Inferior parietal cortex (tissue), 1 donor: Measurements from ENCODE around the gene DUOXA2.
"Not testable (repeated sequence)": the region's sequence is repeated elsewhere in the genome, so short reads cannot be mapped to it uniquely, and the experiment has no call there.

Source experiments
- DNase-seq: peaks from one replicate; pipeline ENCODE4 v3.0.0-alpha.2; 2016; ENCODE audit errors: extremely low spot score

Gene DUOXA2

DNA sequence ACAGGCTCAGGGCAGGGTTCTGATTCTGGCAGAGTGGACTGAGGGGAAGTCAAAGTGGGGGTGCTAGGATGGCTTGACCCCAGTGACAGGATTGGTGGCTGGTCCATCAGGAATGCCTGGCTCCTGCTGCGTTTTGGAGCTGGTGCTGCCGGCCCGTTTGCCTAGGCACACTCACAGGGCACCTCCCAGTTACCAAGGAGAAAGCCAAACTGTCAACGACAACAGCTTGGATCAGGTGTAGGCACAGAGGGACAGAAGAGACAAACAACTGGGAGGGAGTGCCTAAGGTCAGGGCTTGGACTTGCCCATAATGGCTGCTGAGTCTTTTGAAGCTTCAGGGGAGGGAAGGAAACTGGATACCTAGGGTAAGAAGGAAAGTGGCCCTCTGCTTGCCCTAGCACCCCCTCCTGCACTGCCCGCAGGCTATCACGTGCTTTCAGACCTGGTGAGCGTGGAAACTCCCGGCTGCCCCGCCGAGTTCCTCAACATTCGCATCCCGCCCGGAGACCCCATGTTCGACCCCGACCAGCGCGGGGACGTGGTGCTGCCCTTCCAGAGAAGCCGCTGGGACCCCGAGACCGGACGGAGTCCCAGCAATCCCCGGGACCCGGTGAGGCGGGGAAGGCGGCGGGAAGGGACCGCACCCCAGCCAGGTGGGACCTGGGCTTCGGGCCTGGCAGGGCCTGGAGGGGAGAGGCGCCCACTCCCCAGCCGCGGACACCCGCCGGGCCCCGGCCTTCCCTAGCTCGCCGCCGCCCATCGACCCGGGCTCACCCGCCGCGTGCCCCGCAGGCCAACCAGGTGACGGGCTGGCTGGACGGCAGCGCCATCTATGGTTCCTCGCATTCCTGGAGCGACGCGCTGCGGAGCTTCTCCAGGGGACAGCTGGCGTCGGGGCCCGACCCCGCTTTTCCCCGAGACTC is 20.8 kb downstream of the DUOXA2 start:
- no peak for DNase-seq

DNA sequence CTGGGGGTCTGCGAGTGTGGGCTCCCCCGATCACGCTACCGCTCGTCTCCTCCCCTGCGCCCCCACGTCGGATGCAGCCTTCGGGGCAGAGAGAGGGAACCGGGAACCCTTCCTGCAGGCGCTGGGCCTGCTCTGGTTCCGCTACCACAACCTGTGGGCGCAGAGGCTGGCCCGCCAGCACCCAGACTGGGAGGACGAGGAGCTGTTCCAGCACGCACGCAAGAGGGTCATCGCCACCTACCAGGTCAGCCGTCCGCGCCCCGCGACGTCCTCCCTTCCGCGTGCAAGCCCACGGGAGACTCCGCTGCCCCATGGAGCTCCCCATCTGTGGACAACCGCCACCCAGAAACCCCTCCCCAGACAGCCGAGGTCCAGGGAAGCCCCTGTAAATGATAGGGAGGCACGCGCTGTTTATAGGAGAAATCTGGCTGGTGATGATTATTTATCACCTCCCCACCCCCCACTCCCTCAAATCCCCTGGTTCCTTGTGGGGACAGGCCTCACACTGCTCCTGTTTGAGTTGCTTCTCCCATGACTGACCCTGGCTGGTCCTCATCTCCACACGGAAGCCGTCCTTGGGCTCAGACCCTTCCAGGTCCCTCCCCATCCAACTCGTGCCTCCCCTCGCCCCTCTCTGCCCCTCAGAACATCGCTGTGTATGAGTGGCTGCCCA is 21.7 kb downstream of the DUOXA2 start:
- not testable (repeated sequence) for DNase-seq

DNA sequence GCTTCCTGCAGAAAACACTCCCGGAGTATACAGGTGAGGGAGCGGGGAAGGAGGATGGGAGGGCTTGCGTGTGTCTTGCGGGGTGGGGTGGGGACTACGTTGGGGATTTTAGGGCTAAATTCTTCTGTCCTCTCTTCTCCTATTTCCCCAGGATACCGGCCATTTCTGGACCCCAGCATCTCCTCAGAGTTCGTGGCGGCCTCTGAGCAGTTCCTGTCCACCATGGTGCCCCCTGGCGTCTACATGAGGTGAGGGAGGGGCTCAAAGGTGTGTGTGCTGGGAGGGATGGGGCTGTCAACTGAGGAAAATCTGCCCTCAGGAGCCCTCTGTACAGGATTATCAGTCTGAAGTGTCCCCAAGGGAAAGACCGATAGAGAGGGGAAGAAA is 22.2 kb downstream of the DUOXA2 start:
- DNase-seq = no peak

DNA sequence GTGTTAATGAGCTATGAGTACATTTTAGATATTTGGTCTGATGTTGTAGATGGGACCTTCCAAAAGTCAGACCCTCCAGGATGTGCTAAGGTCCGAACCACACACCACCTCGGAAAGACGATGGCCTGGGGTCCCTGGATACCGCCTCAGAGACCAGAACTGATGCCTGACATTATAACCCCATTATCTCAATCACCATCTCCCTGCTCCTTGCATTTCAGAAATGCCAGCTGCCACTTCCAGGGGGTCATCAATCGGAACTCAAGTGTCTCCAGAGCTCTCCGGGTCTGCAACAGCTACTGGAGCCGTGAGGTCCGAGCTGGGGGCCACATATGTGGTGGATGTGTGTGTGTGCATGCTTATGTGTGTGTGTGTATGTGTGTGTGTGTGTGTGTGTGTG is 23.6 kb downstream of the DUOXA2 start:
- DNase-seq = no peak

DNA sequence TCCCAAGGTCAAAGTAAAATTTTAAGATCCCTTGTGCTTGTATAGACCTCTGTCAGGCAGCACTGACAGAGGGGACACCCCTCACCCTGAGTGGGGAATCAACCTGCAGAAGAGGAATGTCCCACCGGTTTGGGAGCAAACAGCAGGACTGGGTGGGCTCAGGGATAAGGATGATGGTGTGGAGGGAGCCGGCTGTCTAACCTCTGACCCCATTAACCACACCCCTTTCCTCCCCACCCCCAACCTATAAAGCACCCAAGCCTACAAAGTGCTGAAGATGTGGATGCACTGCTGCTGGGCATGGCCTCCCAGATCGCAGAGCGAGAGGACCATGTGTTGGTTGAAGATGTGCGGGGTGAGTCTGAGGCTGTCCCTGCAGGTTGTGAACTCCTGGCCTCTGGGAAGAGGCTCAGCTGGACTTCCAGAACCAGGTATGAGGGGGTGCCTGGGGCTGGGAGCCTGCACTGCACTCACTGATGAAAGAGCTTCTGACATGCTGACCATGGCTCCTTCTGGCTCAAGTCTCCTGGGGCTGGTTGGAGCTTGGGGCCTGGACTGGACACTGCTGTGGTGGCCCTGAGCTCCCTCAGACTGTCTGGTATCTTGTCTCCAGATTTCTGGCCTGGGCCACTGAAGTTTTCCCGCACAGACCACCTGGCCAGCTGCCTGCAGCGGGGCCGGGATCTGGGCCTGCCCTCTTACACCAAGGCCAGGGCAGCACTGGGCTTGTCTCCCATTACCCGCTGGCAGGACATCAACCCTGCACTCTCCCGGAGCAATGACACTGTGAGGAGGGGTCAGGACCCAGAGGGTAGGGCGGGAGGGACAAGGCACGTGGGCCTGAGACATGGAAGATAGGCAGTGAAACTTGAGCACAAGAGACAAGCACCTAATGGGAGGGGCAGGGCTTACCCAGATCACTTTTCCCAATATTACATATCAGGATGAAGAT is 25.0 kb downstream of the DUOXA2 start:
- no peak for DNase-seq

DNA sequence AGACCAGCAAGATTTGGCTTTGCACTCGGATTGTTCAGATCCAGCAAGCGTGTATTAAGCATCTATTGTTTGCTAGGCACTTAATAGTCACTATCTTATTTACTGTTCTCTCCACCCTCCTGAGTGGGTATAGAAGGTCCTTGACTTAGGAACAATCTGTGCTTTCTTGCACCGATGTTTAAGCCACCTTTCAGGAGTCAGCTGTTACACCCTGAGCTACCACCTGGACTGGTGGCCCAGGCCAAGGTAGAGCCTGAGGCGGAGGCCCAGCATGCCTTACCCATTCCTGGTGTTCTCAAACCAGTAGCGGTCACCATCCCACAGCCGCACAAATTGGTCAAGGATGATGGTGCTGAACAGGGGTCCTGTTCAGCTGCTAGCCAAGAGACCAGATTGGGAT is 25.6 kb downstream of the DUOXA2 start:
- DNase-seq = no peak

DNA sequence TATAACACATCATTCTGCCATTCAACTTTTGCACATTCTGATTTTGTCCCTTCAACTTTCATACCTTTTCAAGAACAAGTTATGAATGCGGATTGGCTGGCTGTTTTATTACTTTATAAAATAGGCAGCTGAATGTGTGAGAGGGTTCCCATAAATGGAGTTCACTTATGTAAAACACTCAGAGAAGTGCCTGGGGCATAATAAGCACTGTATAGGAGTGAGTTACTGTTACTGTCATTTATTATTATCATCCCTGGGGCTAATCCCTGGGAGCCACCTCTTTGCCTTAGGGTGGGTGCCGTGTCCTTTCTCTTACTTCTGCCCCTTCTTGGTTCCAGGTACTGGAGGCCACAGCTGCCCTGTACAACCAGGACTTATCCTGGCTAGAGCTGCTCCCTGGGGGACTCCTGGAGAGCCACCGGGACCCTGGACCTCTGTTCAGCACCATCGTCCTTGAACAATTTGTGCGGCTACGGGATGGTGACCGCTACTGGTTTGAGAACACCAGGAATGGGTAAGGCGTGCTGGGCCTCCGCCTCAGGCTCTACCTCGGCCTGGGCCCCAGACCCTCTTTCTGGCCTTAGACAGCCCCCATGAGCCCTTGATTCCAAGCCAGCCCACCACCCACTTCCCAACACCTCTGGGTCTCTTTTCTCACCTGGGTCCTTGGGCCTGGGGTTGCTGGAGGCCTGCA is 26.6 kb downstream of the DUOXA2 start:
- no peak for DNase-seq

DNA sequence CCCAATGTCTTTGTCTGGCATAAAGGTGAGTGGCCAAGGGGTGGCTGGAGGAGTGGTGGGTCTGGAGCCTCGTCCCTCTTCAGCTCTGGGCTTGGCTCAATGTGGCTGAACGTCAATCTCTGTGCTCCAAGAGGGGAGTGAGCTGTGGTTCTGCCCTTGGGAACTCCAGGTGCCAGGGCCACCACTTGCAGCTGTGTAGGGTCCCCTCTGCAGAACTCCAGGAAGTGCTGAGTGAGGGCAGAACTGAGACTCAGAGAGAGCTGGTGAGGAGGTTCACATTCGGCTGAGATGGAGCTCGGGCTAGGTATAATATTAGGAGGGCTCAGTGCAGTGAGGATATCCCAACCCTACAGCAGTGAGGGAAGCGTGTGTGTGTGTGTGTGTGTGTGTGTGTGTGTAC is 27.3 kb downstream of the DUOXA2 start:
- no peak for DNase-seq

DNA sequence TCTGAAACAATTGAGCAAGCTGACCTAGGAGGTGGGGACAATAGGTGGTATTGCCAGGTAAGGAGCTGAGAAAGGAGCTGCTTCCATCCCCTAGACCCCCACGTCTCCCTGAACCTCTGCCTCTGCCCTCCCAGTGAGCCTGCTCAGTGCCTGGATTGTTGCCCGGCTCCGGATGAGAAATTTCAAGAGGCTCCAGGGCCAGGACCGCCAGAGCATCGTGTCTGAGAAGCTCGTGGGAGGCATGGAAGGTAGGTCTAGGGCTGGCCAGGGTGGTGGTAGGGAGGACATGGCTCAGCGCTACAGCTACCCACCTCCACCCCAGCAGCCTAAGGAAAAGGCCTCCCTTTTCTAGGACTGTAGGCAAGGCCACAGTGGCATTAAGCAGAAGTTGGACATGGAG is 28.9 kb downstream of the DUOXA2 start:
- DNase-seq = no peak

DNA sequence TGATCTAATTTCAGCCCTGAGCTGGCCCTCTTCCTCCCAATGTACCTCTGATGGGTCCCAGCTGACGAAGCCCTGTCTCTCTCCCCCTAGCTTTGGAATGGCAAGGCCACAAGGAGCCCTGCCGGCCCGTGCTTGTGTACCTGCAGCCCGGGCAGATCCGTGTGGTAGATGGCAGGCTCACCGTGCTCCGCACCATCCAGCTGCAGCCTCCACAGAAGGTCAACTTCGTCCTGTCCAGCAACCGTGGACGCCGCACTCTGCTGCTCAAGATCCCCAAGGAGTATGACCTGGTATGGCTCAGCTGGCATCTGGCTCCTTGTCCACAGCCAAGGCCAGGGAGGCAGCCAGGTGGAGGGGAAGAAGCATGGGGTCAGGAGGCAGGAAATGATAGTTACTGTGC is 29.8 kb downstream of the DUOXA2 start:
- no peak for DNase-seq

DNA sequence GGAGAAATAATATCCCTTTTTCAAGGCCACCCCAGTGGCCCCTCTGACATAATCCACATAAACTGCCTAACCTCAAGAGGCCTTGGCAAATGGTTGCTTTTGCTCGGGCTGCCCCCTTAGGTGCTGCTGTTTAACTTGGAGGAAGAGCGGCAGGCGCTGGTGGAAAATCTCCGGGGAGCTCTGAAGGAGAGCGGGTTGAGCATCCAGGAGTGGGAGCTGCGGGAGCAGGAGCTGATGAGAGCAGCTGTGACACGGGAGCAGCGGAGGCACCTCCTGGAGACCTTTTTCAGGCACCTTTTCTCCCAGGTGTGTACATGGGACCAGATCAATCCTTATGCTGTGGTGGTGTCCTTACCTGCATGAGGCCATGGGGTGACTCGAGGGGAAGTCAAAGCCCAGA is 30.6 kb downstream of the DUOXA2 start:
- DNase-seq = no peak

DNA sequence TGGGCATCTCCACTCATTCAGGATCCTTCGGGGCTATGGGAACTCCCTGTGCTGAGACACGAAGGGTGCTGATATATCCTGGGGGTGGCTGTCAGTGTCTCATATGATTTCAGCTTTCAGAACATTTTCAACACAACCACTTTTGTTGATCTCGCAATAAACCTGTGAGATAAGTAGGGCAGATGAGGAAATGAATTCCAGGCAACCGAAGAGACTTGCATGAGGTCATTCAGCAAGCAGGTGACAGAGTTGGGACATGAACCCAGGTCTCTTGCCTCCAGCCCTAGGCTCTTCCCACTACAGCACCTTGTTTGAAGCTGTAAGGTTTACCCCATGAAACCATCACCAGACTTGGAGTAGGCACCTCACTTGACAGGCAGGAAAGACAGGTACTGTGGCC is 32.3 kb downstream of the DUOXA2 start:
- no peak for DNase-seq

DNA sequence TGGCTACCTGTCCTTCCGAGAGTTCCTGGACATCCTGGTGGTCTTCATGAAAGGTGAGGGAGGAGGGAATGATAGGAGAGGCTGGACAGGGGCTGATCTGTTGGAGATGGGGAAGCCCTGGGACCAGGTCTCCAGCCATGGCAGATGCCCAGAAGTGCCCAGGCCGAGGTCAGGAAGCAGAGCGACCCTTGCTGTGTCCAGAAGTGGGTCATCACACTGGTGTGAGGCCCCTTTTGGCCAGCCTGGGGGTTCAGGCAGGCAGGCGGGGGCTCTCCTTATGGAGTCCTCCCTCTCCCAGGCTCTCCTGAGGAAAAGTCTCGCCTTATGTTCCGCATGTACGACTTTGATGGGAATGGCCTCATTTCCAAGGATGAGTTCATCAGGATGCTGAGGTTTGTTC is 33.5 kb downstream of the DUOXA2 start:
- no peak for DNase-seq

DNA sequence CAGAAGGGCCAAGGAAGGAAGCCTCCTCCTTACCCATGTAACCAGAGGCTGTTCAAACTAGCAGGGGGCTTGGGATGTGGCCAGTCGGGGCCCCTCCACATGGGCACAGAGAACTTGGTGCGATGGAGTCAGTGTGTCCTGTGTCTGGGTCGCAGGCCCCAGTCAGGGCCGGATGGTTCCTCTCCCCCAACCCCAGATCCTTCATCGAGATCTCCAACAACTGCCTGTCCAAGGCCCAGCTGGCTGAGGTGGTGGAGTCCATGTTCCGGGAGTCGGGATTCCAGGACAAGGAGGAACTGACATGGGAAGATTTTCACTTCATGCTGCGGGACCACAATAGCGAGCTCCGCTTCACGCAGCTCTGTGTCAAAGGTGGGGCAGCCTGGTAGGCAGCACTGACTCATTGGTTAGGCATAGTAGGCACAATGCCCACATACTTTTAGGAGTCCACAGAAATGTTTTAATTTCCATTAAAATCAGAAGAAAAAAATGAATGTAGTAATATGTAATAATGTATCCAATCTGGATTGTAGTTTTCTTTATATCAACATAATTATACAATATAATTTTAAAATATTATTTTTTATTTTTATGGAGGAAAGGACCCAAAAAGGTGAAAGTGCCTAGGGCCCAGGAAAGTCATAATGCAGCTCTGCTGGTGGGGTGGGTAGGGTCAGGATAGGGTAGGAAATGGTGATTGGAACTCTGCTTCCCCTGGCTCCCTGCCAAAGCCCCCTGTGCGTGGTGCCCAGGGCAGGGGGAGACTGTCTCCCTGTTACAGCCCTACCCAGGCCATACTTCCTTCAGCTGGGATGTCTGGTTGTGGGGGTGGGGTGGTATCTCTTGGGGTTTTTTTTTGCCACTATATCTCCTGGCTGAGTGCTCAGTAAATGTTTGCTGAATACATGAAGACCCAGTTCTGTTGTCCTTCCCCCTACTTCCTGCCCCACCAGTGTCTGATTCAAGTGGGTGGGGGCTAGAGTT is 34.2 kb downstream of the DUOXA2 start:
- DNase-seq = no peak

DNA sequence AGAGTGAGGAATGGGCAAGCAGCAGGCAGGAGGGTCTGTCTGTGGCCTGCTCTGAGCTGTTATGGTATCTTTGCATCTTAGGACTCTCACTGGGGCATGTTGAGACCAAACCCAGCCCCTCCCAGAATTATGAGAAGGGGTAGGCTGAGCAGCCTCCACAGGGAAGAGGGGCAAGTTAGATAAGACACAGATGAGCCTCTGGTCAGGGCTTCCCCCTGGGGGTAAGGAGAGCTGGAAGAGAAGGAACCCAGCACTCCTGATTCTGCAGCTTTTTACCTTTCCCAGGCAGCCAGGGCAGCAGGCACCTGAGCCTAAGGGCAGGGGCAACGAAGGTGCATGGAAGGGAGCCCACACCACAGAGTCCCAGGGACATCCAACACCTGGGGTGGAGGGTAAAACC is 34.9 kb downstream of the DUOXA2 start:
- no peak for DNase-seq

DNA sequence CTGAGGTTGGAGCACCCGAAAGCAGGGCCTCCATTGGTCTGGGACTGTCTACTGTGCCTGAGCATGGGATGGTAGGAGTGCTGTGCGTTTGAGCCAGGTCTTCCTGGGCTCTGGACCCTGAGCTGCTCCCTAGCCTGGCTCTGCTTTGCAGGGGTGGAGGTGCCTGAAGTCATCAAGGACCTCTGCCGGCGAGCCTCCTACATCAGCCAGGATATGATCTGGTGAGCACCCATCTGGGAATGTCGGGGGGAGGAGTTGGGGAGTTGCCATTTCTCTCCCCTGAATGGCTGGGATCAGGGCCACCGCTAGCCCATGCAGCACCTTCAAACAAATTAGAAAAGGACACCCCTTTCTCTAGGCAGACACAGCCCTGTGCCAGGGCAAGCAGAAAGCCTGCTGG is 36.4 kb downstream of the DUOXA2 start:
- no peak for DNase-seq

DNA sequence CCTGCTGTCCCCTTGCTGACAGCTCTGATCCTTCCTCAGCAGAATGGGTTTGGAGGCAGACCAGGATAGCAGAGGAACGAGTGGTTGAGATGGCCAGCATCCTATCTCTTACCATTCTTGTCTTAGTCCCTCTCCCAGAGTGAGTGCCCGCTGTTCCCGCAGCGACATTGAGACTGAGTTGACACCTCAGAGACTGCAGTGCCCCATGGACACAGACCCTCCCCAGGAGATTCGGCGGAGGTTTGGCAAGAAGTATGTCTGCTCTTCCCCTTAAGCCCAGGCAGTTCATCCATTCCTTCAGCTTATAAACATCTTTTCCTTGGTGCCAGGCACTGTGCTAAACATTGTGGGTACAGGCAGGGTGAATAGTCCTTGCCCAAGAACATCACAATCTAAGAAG is 36.9 kb downstream of the DUOXA2 start:
- DNase-seq = no peak

DNA sequence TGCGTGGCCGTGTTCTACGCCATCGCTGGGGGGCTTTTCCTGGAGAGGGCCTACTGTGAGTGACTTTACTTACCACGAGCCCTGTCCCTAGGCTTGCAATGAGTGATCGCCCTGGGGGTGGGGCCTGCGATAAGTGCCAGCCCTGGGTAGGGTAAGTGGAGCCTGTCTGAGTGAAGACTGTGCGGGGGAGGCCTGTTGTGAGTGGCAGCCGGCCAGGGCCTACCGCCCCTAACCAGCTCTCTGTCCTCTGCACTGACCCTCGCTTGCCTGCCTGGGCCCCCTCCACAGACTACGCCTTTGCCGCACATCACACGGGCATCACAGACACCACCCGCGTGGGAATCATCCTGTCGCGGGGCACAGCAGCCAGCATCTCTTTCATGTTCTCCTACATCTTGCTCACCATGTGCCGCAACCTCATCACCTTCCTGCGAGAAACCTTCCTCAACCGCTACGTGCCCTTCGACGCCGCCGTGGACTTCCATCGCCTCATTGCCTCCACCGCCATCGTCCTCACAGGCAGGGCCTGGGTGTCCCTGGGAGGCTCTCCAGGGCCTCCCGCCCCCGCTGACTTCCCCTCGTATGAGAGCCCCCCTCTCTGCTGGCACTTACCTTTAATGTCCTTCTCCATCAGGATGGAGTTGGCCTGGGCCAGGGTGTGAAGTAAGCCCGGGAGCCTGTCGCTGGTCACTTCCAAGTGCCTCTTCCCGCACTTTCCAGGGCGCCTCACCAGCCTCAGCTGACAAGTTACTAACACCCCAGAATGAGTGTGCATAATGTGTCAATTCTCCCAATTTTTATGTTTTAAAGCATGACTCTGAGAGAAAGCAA is 38.1 kb downstream of the DUOXA2 start:
- DNase-seq = no peak

DNA sequence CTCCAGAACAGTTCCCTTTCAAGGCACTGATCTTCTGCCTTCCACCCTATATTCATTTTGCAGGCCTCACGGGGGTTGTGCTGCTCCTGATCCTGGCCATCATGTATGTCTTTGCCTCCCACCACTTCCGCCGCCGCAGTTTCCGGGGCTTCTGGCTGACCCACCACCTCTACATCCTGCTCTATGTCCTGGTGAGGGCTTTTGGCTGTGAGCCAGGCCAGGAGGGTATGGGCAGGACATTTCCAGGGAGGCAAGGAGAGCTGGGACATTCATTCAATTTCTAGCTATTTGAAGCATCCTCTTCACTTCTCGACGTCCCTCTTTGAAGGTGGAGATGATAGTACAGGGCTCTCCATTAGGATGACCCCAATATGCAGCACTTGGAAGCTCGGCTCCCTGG is 41.6 kb downstream of the DUOXA2 start:
- no peak for DNase-seq
